K562 (cell line): Measurements from ENCODE around the gene GIGYF2. TPM values are rescaled to one million over a fixed set of nuclear protein-coding genes. Genes with fewer than 3 reads are reported as not detected.

Source experiments
- ATAC-seq: fragments of 200-7000 bp; cut with Tn5 transposase; 3 replicates; pipeline ENCODE4 v1.9.1; 2020; ENCODE audit warnings: moderate library complexity
- BruUV-seq: library from RNA; stranded (reverse); fragments of 400-500 nt; replicated peaks from 2 replicates; lab custom pipeline; 2021; lab: Mats Ljungman, UMichigan
- CTCF ChIA-PET: fragments of 300-600 bp; formaldehyde crosslinking; extraction: SDS; loops from one replicate; lab custom pipeline; 2021; ENCODE audit warnings: low intra/inter-chr PET ratio; lab: Yijun Ruan, JAX
- POLR2A ChIA-PET: fragments of 300-600, 350-650 bp; sonication (Branson Sonifier 250); formaldehyde crosslinking; extraction: SDS; loops from one replicate; lab custom pipeline; 2021; ENCODE audit warnings: antibody characterized with exemption, inconsistent platforms; lab: Yijun Ruan, JAX
- DNase-seq, 4 experiments: peaks; one replicate each; pipeline versions ENCODE4 v3.0.0 to v3.0.0-alpha.2; 2011 to 2018; ENCODE audit warnings: low spot score in 3 of 4, mixed read lengths in 3 of 4; ENCODE audit errors: extremely low read depth in 1 of 4
- FAIRE-seq: peaks from 2 replicates; lab custom pipeline; 2011; peaks lifted over from hg19 to GRCh38; lab: Jason Lieb, UNC
- H2AFZ ChIP-seq: 2 replicates; pipeline ENCODE4 v1.6.0; 2011; ENCODE audit warnings: low read depth, low read length, control low read depth, inconsistent platforms
- H3K27ac ChIP-seq: fragments of 200-600 bp; 3 replicates; pipeline ENCODE4 v1.8.0; 2011; ENCODE audit warnings: low read depth, mild to moderate bottlenecking, control low read depth, inconsistent platforms, low read length, moderate library complexity, mixed read lengths; ENCODE audit errors: extremely low read depth
- H3K27me3 ChIP-seq, 2 experiments: fragments of 300-600 bp in 1 of 2; 2 replicates in 1 of 2; 3 replicates in 1 of 2; pipeline versions ENCODE4 v1.6.0 to v1.8.0; 2011; ENCODE audit warnings: inconsistent platforms in 2 of 2, low read length in 2 of 2, mild to moderate bottlenecking in 1 of 2, mixed read lengths in 1 of 2, moderate library complexity in 1 of 2; ENCODE audit not compliant: control insufficient read depth in 2 of 2, insufficient read depth in 2 of 2
- H3K36me3 ChIP-seq: fragments of 300-600 bp; 3 replicates; pipeline ENCODE4 v1.8.0; 2011; ENCODE audit warnings: mild to moderate bottlenecking, low read length, inconsistent platforms; ENCODE audit not compliant: control insufficient read depth, insufficient read depth
- H3K4me1 ChIP-seq, 2 experiments: fragments of 200-600 bp in 1 of 2; replicated peaks in 1 of 2; 2 replicates in 1 of 2; 3 replicates in 1 of 2; pipeline versions ENCODE4 v1.5.1 to v1.8.0; 2011; ENCODE audit warnings: inconsistent platforms in 2 of 2, low read length in 2 of 2, mild to moderate bottlenecking in 1 of 2, mixed read lengths in 1 of 2, moderate library complexity in 1 of 2; ENCODE audit not compliant: control insufficient read depth in 2 of 2, insufficient read depth in 2 of 2
- H3K4me2 ChIP-seq: 2 replicates; pipeline ENCODE4 v1.6.1; 2011; ENCODE audit warnings: low read length, control low read depth, inconsistent platforms, mixed read lengths; ENCODE audit not compliant: insufficient read depth
- H3K4me3 ChIP-seq: fragments of 200-600 bp; sonication (generic), shearing (Covaris generic); 2 replicates; pipeline ENCODE4 v1.5.1; 2016; ENCODE audit warnings: control low read depth, inconsistent platforms
- H3K79me2 ChIP-seq: fragments of 200-600 bp; 3 replicates; pipeline ENCODE4 v1.8.0; 2011; ENCODE audit warnings: low read length, inconsistent platforms; ENCODE audit not compliant: control insufficient read depth, insufficient read depth
- H3K9ac ChIP-seq, 2 experiments: 2 replicates each; pipeline versions ENCODE4 v1.6.0 to v1.6.1; 2011; ENCODE audit warnings: low read depth in 2 of 2, low read length in 2 of 2, control low read depth in 1 of 2, inconsistent platforms in 1 of 2, mild to moderate bottlenecking in 1 of 2, mixed read lengths in 1 of 2; ENCODE audit not compliant: insufficient read depth in 1 of 2
- H3K9me1 ChIP-seq: one replicate; pipeline ENCODE4 v1.6.0; 2011; ENCODE audit warnings: inconsistent platforms, mild to moderate bottlenecking, low read length, moderate library complexity; ENCODE audit not compliant: control insufficient read depth, insufficient read depth
- H3K9me3 ChIP-seq: replicated peaks from 2 replicates; pipeline ENCODE4 v1.5.1; 2011; ENCODE audit warnings: low read depth, low read length, inconsistent platforms; ENCODE audit not compliant: control insufficient read depth, insufficient read depth
- H4K20me1 ChIP-seq: replicated peaks from 2 replicates; pipeline ENCODE4 v1.6.1; 2011; ENCODE audit warnings: low read length, inconsistent platforms, mixed read lengths; ENCODE audit not compliant: control insufficient read depth, insufficient read depth
- BRF2 ChIP-seq: IDR thresholded peaks from 3 replicates; pipeline ENCODE4 v1.6.1; 2011; ENCODE audit warnings: borderline replicate concordance, mild to moderate bottlenecking; ENCODE audit not compliant: insufficient read length, insufficient read depth
- DMBX1 ChIP-seq: fragments of 250-450 bp; sonication (Bioruptor Pico); IDR thresholded peaks from 2 replicates; pipeline ENCODE4 v1.8.0; 2022; ENCODE audit warnings: inconsistent platforms, mild to moderate bottlenecking, moderate library complexity, borderline replicate concordance
- HMGXB4 ChIP-seq: sonication (generic); formaldehyde crosslinking; IDR thresholded peaks from 2 replicates; pipeline ENCODE4 v1.8.1; 2023; ENCODE audit warnings: mild to moderate bottlenecking, missing genetic modification reagents
- HNRNPUL1 ChIP-seq: fragments of 200-400 bp; formaldehyde crosslinking; IDR thresholded peaks from 2 replicates; pipeline ENCODE4 v1.6.1; 2017; ENCODE audit warnings: low read length
- TEAD4 ChIP-seq, 2 experiments: sonication (generic) in 1 of 2; formaldehyde crosslinking in 1 of 2; IDR thresholded peaks; 2 replicates each; pipeline versions ENCODE4 v1.6.1 to v1.8.0; 2012 to 2022; ENCODE audit warnings: borderline replicate concordance in 1 of 2, inconsistent platforms in 1 of 2, low read length in 1 of 2, mild to moderate bottlenecking in 1 of 2, missing genetic modification reagents in 1 of 2
- WGBS: fragments of 100-300 bp; shearing (Covaris generic); methylation state at CpG from one replicate; pipeline ENCODE4 v1.1.6; 2016; ENCODE audit warnings: low coverage, mixed read lengths; ENCODE audit not compliant: insufficient coverage; ENCODE audit errors: missing lambda C conversion rate; 5-methylcytosine and 5-hydroxymethylcytosine counted together
- in situ Hi-C: fragments of 300-500 bp; cut with MboI; formaldehyde crosslinking; loops from 4 replicates; pipeline ENCODE4 v1.15.0; 2018; ENCODE audit warnings: inconsistent platforms, mixed read lengths
- intact Hi-C: fragments of 100-400 bp; cut with micrococcal nuclease; formaldehyde crosslinking; loops from 2 replicates; pipeline ENCODE4 v1.14.2; 2022
- polyA plus RNA-seq, 8 experiments: library from polyadenylated mRNA; depleted of rRNA in 4 of 8; stranded (reverse) in 5 of 8; unstranded in 3 of 8; fragments of >200 nt; fragmentation: Nextera tagmentation in 2 of 8; fragmentation: Illumina TruSeq in 1 of 8; extraction: Ambion mirVana in 2 of 8; extraction: Trizol in 1 of 8; gene quantifications; 2 replicates each; pipeline versions ENCODE4 v1.2.1 to v1.2.3, GENCODE V29; 2011 to 2014; ENCODE audit warnings: inconsistent platforms in 1 of 8, missing spikeins in 1 of 8
- total RNA-seq, 7 experiments: library from RNA; depleted of rRNA in 6 of 7; stranded (reverse); fragments of >200 nt in 6 of 7; fragmentation: Illumina TruSeq in 2 of 7; extraction: Trizol in 2 of 7; gene quantifications; 2 replicates each; pipeline versions ENCODE4 v1.2.1 to v1.2.3, GENCODE V29; 2011 to 2021; ENCODE audit warnings: low replicate concordance in 1 of 7

The GIGYF2 gene
- total and polyA plus RNA-seq, 9 of the 15 experiments (the other 6 are each of a cell fraction or from before 2014, with no cell fraction given), result 12.7 to 52.7 (median 34.9) TPM

- Histone ChIP-seq H3K36me3 (no peaks in the 10 kb centered on the region), H3K9ac (no peak overlapping the region), H3K27me3 (peaks cover 0 to 32% of the 10 kb centered on the region in 2 experiments; a peak in 2 of 5 replicates), H3K4me2 (no peak overlapping the region), H2AFZ (no peak overlapping the region), H3K9me1 (no peaks in the 10 kb centered on the region), H3K4me1 (no peaks in the 10 kb centered on the region; a peak in 1 of 5 replicates), H3K4me3 (no peak overlapping the region), H3K79me2 (no peaks in the 10 kb centered on the region), H3K27ac (no peak overlapping the region), H3K9me3 (no peaks in the 10 kb centered on the region), H4K20me1 (no peaks in the 10 kb centered on the region)
- no peak for TF ChIP-seq DMBX1
- no peak for TF ChIP-seq HNRNPUL1
- ATAC-seq (peak; percentile 48; the same call in 2 of the 3 replicates), DNase-seq (no peak), FAIRE-seq (no peak)
- intact Hi-C loops, result no loop called here
- in situ Hi-C loops, result no loop called here
- BruUV-seq, result no TSS peak
- ChIA-PET CTCF (no interaction called here), POLR2A (interaction anchor here (1.6 kb wide), 1 partner anchor 16 kb away, joined by 4 read pairs; the partner anchor contains the start of gene EFHD1)
- 19% methylated on average over 5 of the region's 11 CpGs for WGBS
These were observed 48.1 kb upstream of the GIGYF2 start for GRCh38 chr2:232649033-232649432.

GRCh38 chr2:232652505-232652851 lies 44.7 kb upstream of the GIGYF2 start:
- no peak overlapping the region for H2AFZ ChIP-seq
- no peaks in the 10 kb centered on the region for H3K9me3 ChIP-seq
- in situ Hi-C loops, result no loop called here
- no TSS peak for BruUV-seq
- H3K4me1 ChIP-seq, result no peaks in the 10 kb centered on the region; a peak in 1 of 5 replicates
- POLR2A ChIA-PET, result interaction anchor here (0.5 to 0.8 kb wide), 2 partner anchors 14 to 702 kb away, joined by 4 to 5 read pairs; partner anchors contain the start of gene DGKD
- H3K79me2 ChIP-seq, result no peaks in the 10 kb centered on the region
- no peak overlapping the region for H3K27ac ChIP-seq
- CTCF ChIA-PET, result no interaction called here
- TF ChIP-seq HMGXB4 (no peak), BRF2 (no peak), TEAD4 (IDR thresholded peaks at IDR 0.05; ENCODE audit: low read length) (no peak), TEAD4 (CRISPR knock-in tag; IDR thresholded peaks at IDR 0.05; ENCODE audit: borderline replicate concordance) (no peak)
- TF ChIP-seq, all 486 proteins: peak for 0
- Histone ChIP-seq H3K4me2 (no peak overlapping the region), H3K9ac (no peak overlapping the region), H3K36me3 (no peaks in the 10 kb centered on the region), H3K4me3 (no peak overlapping the region), H3K27me3 (peaks cover 0 to 21% of the 10 kb centered on the region in 2 experiments; a peak in 1 of 5 replicates), H3K9me1 (no peaks in the 10 kb centered on the region), H4K20me1 (no peaks in the 10 kb centered on the region)
- intact Hi-C loops, result no loop called here
- no peak for FAIRE-seq
- 18% methylated on average over 4 of the region's 4 CpGs for WGBS
- DNase-seq, result no peak
- no peak for ATAC-seq
